Suprapubic skin (tissue), 4 donors: Measurements from ENCODE around the gene SPAG16. TPM values are rescaled to one million over a fixed set of nuclear protein-coding genes. Genes with fewer than 3 reads are reported as not detected.

Experiments used
- DNase-seq, 2 donors: peaks; one replicate each; pipeline ENCODE4 v3.0.0-alpha.2; 2019; ENCODE audit warnings: low spot score in 2 of 2
- H3K27ac ChIP-seq: fragments of 200-600 bp; sonication (generic); one replicate; pipeline ENCODE4 v1.5.1; 2019
- H3K27me3 ChIP-seq: fragments of 200-600 bp; sonication (generic); one replicate; pipeline ENCODE4 v1.5.1; 2019
- H3K36me3 ChIP-seq: fragments of 200-600 bp; sonication (generic); one replicate; pipeline ENCODE4 v1.5.1; 2019
- H3K4me1 ChIP-seq: fragments of 200-600 bp; sonication (generic); one replicate; pipeline ENCODE4 v1.5.1; 2019
- H3K4me3 ChIP-seq: fragments of 200-600 bp; sonication (generic); one replicate; pipeline ENCODE4 v1.5.1; 2019; ENCODE audit warnings: mild to moderate bottlenecking
- H3K9me3 ChIP-seq: fragments of 200-600 bp; sonication (generic); one replicate; pipeline ENCODE4 v1.5.1; 2019
- CTCF ChIP-seq, 2 donors: fragments of 200-600 bp in 1 of 2; fragments of 450-650 bp in 1 of 2; sonication (generic) in 1 of 2; IDR thresholded peaks; one replicate each; pipeline ENCODE4 v1.5.1; 2016 to 2019; ENCODE audit warnings: antibody characterized with exemption in 2 of 2, mild to moderate bottlenecking in 1 of 2, moderate library complexity in 1 of 2
- EP300 ChIP-seq: sonication (generic); formaldehyde crosslinking; IDR thresholded peaks from one replicate; pipeline ENCODE4 v1.6.1; 2017; ENCODE audit warnings: antibody characterized with exemption
- POLR2A ChIP-seq, 2 donors: fragments of 450-650 bp; IDR thresholded peaks; one replicate each; pipeline ENCODE4 v1.6.1; 2017; ENCODE audit warnings: antibody characterized with exemption in 2 of 2, mild to moderate bottlenecking in 2 of 2, moderate library complexity in 2 of 2
- POLR2AphosphoS5 ChIP-seq, 3 donors: sonication (generic); formaldehyde crosslinking; IDR thresholded peaks; one replicate each; pipeline ENCODE4 v1.6.1; 2017; ENCODE audit warnings: antibody characterized with exemption in 3 of 3
- WGBS: methylation state at CpG from one replicate; pipeline ENCODE4 v1.1.5; 2018; 5-methylcytosine and 5-hydroxymethylcytosine counted together
- total RNA-seq, 4 donors: library from RNA; depleted of rRNA; stranded (reverse); fragments of >200 nt; gene quantifications; one replicate each; pipeline ENCODE4 v1.1.0, GENCODE V29; 2016

Gene SPAG16
- total RNA-seq, 4 donors from 2014 or later = 17.5 to 31.4 (median 22.0) TPM

- 33% methylated on average over 2 of the region's 2 CpGs for WGBS
Measured at GRCh38 chr2:214006601-214007000, 722.3 kb downstream of the SPAG16 start.

GRCh38 chr2:214011676-214012075 lies 727.4 kb downstream of the SPAG16 start:
- no peak overlapping the region for H3K27ac ChIP-seq
- no peaks in the 10 kb centered on the region for H3K4me1 ChIP-seq
- no peaks in the 10 kb centered on the region for H3K9me3 ChIP-seq
- H3K36me3 ChIP-seq = no peaks in the 10 kb centered on the region
- no peak for DNase-seq
- WGBS = 46% methylated on average over 3 of the region's 3 CpGs
- no peaks in the 10 kb centered on the region for H3K27me3 ChIP-seq
- H3K4me3 ChIP-seq = no peak overlapping the region
- no peak for TF ChIP-seq POLR2AphosphoS5 (IDR thresholded peaks at IDR 0.05)
- no peak for TF ChIP-seq EP300
- TF ChIP-seq CTCF (IDR thresholded peaks at IDR 0.05) = no peak
- no peak for TF ChIP-seq POLR2A (IDR thresholded peaks at IDR 0.05)

More at GRCh38 chr2:214006601-214007000, 722.3 kb downstream of the SPAG16 start:
- Histone ChIP-seq H3K36me3 (no peaks in the 10 kb centered on the region), H3K4me1 (no peaks in the 10 kb centered on the region), H3K4me3 (no peak overlapping the region), H3K27me3 (no peaks in the 10 kb centered on the region), H3K9me3 (no peaks in the 10 kb centered on the region), H3K27ac (no peak overlapping the region)
- TF ChIP-seq POLR2A (IDR thresholded peaks at IDR 0.05) (no peak), EP300 (no peak), POLR2AphosphoS5 (IDR thresholded peaks at IDR 0.05) (no peak), CTCF (IDR thresholded peaks at IDR 0.05) (no peak)
- no peak for DNase-seq

- Histone ChIP-seq H3K4me1 (peaks cover 7% of the 10 kb centered on the region), H3K9me3 (no peaks in the 10 kb centered on the region), H3K27me3 (no peaks in the 10 kb centered on the region), H3K27ac (no peak overlapping the region), H3K36me3 (no peaks in the 10 kb centered on the region), H3K4me3 (no peak overlapping the region)
- 65% methylated on average over 7 of the region's 7 CpGs for WGBS
- DNase-seq = no peak
- TF ChIP-seq POLR2AphosphoS5 (IDR thresholded peaks at IDR 0.05) = no peak
- no peak for TF ChIP-seq CTCF (IDR thresholded peaks at IDR 0.05)
- no peak for TF ChIP-seq EP300
- no peak for TF ChIP-seq POLR2A (IDR thresholded peaks at IDR 0.05)
Measured at GRCh38 chr2:214014551-214015220, 730.4 kb downstream of the SPAG16 start.

- Histone ChIP-seq H3K9me3 (no peaks in the 10 kb centered on the region), H3K4me3 (no peak overlapping the region), H3K36me3 (no peaks in the 10 kb centered on the region), H3K27ac (no peak overlapping the region), H3K4me1 (peaks cover 7% of the 10 kb centered on the region), H3K27me3 (no peaks in the 10 kb centered on the region)
- DNase-seq = no peak
- WGBS = 69% methylated on average over 3 of the region's 3 CpGs
- TF ChIP-seq CTCF (IDR thresholded peaks at IDR 0.05) (no peak), POLR2AphosphoS5 (IDR thresholded peaks at IDR 0.05) (no peak), POLR2A (IDR thresholded peaks at IDR 0.05) (no peak), EP300 (no peak)
Measured at GRCh38 chr2:214019229-214019972, 735.1 kb downstream of the SPAG16 start.

- TF ChIP-seq POLR2AphosphoS5 (IDR thresholded peaks at IDR 0.05) (no peak), POLR2A (IDR thresholded peaks at IDR 0.05) (no peak), CTCF (IDR thresholded peaks at IDR 0.05) (no peak), EP300 (no peak)
- no peak overlapping the region for H3K27ac ChIP-seq
- H3K4me3 ChIP-seq = no peak overlapping the region
- H3K4me1 ChIP-seq = peaks cover 7% of the 10 kb centered on the region
- no peaks in the 10 kb centered on the region for H3K9me3 ChIP-seq
- DNase-seq = no peak
- H3K36me3 ChIP-seq = no peaks in the 10 kb centered on the region
- H3K27me3 ChIP-seq = no peaks in the 10 kb centered on the region
- 82% methylated on average over 4 of the region's 4 CpGs for WGBS
Measured at GRCh38 chr2:214019973-214020345, 735.7 kb downstream of the SPAG16 start.
